SIG-M5 (cell line): ENCODE data around the gene SH3PXD2A.

Source experiments
- DNase-seq: peaks from one replicate; lab custom pipeline; 2025; lab: John Stamatoyannopoulos, UW

The SH3PXD2A gene

GRCh38 chr10:103855424-103855823 is at the start of gene SH3PXD2A:
SH3PXD2A (minus strand) TSS chr10:103855576; CDS start chr10:103855266, 310 bp downstream.
- no peak for DNase-seq

- DNase-seq = no peak
Observed at GRCh38 chr10:103901299-103901698, 45.9 kb upstream of the SH3PXD2A start.

- DNase-seq = no peak
Observed at GRCh38 chr10:103899312-103899711, 43.9 kb upstream of the SH3PXD2A start.

- no peak for DNase-seq
Observed at GRCh38 chr10:103897241-103897774, 41.9 kb upstream of the SH3PXD2A start.

GRCh38 chr10:103896225-103896624 is 40.8 kb upstream of the SH3PXD2A start:
- no peak for DNase-seq

- no peak for DNase-seq
Observed at GRCh38 chr10:103895411-103896186, 40.2 kb upstream of the SH3PXD2A start.

- no peak for DNase-seq
Observed at GRCh38 chr10:103894441-103894864, 39.1 kb upstream of the SH3PXD2A start.

GRCh38 chr10:103893817-103894216 is 38.4 kb upstream of the SH3PXD2A start:
- no peak for DNase-seq

GRCh38 chr10:103892181-103892580 is 36.8 kb upstream of the SH3PXD2A start:
- no peak for DNase-seq

- DNase-seq = no peak
Observed at GRCh38 chr10:103890688-103891087, 35.3 kb upstream of the SH3PXD2A start.

GRCh38 chr10:103890194-103890658 is 34.9 kb upstream of the SH3PXD2A start:
- no peak for DNase-seq

GRCh38 chr10:103889121-103889720 is 33.8 kb upstream of the SH3PXD2A start:
- DNase-seq = no peak

- no peak for DNase-seq
Observed at GRCh38 chr10:103888113-103888841, 32.9 kb upstream of the SH3PXD2A start.

- no peak for DNase-seq
Observed at GRCh38 chr10:103885617-103886016, 30.2 kb upstream of the SH3PXD2A start.

GRCh38 chr10:103884681-103885139 is 29.3 kb upstream of the SH3PXD2A start:
- DNase-seq = no peak

- no peak for DNase-seq
Observed at GRCh38 chr10:103882285-103883007, 27.1 kb upstream of the SH3PXD2A start.

GRCh38 chr10:103881416-103882284 is 26.3 kb upstream of the SH3PXD2A start:
- DNase-seq = no peak

GRCh38 chr10:103879831-103880230 is 24.5 kb upstream of the SH3PXD2A start:
- no peak for DNase-seq

- DNase-seq = no peak
Observed at GRCh38 chr10:103879409-103879808, 24.0 kb upstream of the SH3PXD2A start.

GRCh38 chr10:103877861-103878260 is 22.5 kb upstream of the SH3PXD2A start:
- no peak for DNase-seq

GRCh38 chr10:103876155-103876554 is 20.8 kb upstream of the SH3PXD2A start:
- DNase-seq = no peak
